HG03460 (cell line): ENCODE results near the gene FMN1.
"Not testable (repeated sequence)": the region's sequence is repeated elsewhere in the genome, so short reads cannot be mapped to it uniquely, and the experiment has no call there.

Experiments
- ATAC-seq: cut with Tn5 transposase; IDR thresholded peaks from one replicate; pipeline ENCODE4 v1.9.1; 2021; ENCODE audit not compliant: unreplicated experiment

Gene FMN1

DNA sequence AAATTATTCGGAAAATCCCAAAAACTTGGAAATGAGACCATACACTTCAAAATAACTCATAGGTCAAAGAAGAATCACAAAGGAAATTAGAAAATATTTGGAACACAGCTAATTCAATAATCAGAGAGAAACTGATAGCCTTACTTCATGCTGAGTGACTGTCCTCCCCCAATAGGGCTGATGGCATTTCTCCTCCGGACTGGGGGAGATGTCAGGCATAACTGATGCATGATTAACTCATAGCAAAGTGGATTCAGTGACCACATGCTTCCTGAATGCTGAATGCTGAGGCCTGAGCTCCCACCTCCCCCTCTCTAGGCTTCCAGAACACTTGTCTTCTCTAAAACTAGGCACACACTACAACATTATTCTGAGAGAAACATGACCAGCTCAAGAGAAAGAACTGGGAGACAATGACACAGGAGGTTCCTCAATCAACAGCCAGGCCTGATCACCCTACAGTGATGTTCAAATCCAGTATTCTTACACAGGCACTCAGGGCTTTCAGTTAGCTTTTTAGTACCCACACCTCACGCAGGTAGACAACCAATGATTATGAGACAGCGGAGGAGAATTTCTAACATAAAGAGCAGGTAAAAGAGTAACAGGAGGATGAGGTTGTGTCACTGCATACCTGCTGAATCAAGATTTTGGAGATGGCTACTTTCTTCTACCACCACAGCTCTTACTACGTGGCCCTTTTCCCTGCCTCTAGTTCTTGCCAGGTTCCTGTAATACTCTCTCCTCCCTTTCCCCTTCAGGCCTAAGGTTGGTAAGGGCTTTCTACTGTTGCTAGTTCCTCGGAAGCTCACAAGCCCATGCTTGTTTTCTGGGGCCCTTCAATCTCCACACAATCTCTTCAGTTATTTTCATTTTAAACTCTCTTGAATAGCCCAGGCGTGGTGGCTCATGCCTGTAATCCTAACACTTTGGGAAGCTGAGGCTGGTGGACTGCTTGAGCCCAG is 96.1 kb downstream of the FMN1 start:
- ATAC-seq = no peak

DNA sequence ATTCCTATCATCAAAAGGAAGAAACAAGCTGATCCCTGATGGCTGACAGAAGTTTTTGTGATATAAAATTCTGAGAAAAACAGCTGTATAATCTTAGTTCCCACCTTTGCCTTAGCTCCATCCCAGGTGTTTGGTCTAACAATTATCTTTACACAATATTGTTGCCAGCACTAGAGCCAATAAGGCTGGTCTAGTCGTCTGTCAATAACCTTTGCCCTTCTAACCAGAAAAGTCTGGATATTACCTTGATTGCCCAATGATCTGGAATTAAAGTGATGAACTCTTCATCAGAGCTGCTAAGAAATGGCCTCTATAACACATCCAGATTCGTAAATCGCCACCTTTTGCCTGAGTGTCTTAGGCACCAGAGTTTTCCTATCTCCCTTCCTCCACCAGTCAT is 98.4 kb downstream of the FMN1 start:
- no peak for ATAC-seq

DNA sequence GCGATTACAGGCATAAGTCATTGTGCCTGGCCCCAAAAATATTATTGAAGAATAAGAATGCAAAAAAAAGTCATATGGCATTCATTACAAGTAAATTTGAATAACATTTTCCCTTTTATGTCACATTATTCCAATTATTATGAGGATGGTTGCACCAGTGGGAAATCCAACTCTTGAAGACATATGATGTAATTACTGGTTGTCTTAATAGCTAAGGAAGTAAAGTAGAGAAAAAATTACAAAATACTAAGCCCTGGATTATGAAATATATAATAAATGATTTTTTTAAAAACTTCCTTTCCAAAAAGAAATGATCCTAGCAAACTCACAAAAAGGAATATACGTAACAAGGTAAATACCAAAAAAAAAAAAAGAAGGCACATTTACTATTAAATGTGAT is 98.9 kb downstream of the FMN1 start:
- ATAC-seq = no peak

DNA sequence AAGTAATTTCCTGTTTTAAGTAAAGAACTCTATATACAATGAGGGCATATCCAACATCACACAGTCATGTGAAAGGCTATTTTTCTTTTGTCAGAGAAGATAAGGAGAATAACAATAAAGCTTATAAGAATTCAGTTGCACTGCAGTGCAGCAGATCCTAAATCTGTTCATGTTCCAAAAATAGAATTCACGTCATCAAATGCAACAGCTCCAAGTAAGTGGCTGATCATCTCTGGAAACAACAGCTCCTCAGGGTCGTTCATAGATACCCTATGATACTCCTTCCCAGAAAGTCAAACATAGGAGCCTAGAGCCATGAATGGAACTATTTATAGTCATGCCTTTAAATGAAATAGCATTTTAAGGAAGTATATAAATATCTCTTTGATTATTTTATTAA is 100.2 kb downstream of the FMN1 start:
- ATAC-seq = no peak

DNA sequence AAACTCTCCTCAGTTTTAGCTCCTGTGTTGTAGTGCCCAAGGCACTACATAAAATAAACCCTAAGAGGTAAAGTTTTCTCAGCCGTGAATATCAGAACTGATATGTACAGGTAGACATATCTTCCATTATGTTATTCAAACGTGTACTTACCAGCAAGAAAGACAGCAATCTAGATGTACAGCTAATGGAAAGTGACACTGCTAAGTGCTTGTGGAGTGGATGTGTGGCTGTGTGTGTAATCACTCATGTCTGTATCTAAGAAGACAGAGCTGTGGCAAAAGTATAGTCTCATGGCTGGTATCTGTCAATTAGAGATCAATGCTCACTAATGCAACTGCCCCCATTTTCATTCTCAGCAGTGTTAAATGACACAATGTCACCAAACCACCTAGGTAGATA is 101.3 kb downstream of the FMN1 start:
- ATAC-seq = no peak

DNA sequence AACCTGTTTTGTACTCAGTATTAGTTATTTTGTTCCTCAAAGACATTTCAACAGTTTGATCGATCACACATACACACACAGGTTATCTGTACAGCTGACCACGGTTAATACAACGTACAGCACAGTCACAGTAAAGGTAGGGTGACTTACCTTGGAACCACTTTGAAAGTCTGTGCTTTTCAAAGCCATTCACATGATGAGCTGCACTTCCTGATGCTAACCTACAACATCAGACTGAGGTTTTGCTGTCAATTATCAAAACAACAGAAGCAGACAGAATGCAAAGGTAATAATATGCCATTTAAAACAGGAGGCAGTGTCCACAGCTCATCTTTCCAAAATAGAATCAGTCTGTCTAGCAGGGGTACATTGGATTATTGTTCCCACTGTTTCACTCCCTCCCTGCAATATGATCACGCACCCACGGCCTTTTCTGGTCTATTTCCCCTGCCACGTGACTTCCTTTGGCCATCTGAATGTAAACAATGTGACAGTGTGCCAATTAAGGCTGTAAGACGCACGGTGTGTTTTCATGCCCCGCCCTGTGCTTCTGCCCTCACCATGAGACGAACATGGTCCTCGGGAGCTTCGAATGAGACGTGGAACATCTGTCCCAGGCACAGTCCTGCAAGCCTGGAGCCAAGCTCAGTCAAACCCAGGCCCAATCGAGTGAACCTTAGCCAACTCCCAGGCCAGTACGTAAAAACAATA is 102.4 kb downstream of the FMN1 start:
- no peak for ATAC-seq

DNA sequence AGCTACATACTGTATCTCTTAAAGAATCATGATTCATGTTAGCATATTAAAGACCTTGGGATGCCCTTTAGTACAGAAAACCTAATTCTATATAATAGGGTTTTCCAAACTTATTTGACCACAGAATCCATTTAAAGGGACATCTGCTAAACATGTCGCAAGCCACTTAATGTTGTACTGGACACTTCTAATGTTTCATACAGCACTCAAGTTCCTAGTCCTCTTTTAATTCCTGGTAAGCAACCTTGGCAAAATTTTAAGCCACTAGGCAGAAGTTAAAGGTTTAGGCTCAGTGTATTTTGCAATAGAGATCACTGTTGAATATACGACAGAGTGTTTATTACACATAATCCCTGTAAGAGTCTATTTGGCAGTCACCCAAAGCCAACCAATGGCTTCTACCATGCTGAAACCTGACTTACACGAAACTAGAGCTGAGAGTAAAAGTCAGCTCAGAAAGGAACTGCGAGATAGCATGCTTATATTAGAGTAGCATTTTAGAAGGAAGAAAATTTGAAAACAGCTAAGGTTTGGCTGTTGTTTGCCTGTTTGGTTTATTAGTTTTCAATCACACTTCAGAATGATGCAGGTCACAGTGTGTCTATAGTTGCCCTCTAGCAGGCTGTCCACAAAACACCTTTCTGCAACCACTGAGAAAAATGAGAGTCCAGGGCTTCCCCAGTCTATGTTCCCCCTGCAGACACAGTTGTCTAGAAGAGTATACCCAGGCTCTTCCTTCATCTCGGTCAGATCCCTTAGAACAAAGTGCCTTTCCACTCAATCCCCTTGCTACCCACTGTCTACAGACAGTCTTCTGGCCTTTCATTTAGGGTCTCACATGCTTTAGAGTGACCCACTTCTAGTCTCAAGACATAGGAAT is 104.4 kb downstream of the FMN1 start:
- no peak for ATAC-seq

DNA sequence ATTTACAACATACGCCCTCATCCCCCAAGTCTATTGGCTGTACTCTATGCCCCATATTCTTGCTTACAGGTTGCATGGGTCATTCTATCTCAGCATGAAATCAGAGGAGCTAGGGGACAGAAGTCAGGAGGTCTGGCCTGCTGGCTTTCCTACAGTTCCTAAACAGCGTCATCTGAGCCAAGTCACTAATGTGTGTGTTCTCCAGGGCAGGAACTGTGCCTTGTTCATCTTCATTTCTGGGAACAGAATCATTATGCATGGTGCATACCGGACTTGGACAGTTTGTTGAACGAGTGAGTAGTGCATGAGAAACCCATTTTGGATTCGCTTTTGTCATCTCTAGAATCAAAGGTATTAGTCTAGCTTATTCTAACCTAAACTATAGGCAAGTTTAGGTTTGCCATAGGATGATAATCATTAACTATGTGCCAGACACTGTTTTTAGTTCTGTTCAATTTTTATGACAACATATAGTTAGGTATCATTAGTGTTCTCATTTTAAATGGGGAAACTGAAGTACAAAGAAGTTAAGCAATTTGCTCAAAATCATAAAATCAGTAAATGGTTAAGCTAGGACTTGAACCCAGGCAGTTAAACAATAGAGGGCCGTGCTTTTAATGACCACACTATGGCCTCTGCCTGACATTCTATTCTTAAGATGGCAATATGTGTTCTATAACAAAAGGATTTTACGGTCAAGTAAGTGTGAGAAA is 105.2 kb downstream of the FMN1 start:
- ATAC-seq = no peak

DNA sequence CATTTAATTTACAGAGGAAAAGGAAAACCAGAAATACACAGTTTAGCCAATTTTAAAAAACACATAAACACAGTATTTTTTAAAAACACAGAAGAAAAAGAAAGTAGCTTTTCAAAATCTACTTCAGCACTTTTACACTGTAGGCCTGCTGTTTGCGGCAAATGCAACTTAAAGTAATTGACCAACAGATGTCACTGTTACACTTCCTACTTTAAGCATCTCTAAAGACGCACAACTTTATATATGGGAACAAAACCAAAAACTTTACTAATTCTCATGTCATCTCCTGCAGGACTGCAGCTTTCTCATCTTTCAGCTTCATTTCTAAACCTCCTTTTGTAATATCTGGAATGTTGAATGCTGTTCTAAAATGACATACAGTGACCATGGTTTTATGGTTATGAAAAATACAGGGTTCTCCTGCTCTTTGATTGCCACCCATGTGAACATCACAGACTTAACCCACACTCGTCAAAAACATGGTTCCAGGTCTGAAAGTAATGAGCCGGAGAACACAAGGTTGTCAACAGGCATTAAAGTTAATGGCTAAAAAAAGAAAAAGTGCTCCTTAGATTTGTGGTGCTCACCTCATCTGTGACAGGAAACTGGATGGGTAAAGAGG is 107.9 kb downstream of the FMN1 start:
- ATAC-seq = no peak

DNA sequence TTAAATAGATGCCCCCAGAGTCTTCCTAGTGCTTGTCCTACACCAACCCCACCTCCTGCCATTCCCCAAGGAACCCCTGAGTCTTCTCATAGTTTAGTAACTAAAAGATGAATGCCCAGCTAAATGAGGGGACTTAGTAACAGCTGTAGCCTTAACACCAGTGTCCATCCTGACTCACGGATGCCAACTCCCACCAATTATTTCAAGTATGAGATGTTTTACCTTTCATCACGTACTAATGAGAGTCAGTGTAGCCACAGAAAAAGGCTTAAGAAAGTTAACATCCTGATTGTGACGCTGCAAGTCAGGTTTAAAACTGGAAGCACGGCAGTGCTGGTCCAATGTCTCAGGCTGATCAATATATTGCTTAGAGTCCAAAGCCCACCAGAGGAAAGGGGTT is 109.9 kb downstream of the FMN1 start:
- ATAC-seq = no peak

DNA sequence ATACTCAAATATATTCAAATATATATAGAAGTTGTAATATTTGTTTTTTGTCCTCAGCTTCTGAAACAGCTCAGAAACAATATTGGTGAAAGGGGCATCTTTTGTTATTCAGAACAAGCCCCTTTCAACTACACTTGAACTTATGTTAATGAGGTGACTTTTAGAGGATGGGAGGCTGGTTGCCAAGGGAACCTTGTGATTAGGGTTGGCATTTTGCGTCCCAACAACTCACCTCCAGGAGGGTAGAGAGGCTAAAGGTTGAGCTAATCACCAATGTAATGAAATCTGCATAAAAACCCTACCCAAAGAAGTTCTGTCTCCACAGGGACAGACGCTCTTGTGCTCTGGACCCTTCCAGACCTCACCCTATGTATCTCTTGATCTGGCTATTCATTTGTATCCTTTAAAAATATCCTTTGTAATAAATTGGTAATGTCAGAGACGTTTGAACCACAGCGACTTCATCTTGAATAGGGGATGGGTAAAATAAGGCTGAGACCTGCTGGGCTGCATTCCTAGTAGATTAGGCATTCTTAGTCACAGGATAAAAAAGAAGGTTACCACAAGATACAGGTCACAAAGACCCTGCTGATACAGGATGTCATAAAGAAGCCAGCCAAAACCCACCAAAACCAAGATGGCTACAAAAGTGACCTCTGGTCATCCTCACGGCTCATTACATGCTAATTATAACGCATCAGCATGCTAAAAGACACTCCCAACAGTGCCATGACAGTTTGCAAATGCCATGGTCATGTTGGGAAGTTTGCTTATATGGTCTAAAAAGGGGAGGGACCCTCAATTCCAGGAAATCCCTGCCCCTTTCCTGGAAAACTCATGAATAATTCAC is 111.1 kb downstream of the FMN1 start:
- no peak for ATAC-seq

DNA sequence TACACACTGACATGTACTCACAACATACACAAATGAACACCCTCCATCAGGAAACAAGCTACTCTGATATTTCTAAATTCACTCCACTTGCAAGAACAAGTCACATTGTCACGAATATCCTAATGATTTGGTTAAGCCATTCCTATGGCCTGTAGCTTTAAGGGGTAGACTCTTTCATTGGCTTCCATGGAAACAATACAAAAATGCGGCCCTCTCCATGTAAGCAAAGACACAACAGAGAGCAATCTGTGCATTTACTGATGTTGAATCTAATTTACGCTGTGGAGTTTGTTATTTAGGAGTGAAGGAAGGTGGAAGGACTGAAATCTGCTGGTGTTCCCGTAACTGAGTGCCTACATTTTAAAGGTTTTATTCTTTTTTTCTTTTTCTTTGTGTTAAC is 114.5 kb downstream of the FMN1 start:
- ATAC-seq = no peak

DNA sequence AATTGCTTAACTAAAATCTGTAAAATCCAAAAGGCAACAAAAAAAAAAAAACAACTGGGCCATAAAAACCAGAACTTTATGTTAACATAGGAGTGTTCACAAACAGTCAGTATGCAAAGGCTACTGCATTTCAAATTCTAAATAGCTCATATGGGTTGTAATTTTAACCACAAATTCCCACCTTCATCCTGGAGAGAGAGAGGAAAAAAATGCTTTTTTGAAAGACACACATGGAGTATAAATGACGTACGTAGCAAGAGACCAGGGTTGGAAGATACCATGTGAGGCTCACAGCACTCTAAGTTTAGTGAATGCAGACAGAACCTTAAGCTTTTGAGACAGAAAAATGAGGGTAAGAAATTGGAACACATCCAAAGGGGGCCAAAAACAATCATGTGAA is 115.9 kb downstream of the FMN1 start:
- no peak for ATAC-seq

DNA sequence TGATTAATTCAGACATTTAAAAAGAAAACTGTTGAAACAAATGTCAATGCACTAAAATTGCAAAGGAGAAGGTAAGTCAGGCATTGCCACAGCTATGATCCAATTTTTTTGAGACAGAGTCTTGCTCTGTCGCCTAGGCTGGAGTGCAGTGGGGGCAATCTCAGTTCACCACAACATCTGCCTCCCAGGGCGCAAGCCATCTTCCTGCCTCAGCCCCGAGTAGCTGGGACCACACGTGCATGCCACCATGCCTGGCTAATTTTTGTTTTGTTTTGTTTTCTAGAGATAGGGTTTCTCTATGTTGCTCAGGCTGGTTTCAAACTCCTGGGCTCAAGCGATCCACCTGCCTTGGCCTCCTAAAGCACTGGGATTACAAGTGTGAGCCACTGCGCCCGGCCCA is 117.6 kb downstream of the FMN1 start:
- ATAC-seq = no peak

DNA sequence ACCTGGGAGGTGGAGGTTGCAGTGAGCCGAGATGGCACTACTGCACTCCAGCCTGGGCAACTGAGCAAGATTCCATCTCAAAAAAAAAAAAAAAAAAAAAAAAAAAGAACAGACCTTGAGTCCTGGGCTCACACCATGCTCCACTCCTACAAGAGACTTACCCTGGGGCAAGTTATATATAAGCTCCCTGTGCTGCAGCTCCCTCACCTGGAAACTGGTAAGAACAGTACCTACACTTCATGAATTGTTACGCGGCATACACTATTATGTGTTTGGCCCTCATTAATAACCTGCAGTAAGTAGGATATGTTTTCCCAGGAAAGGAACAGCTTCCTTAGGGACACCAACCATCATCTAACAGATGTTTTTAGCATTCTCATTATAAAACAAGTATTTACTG is 119.6 kb downstream of the FMN1 start:
- ATAC-seq = no peak

DNA sequence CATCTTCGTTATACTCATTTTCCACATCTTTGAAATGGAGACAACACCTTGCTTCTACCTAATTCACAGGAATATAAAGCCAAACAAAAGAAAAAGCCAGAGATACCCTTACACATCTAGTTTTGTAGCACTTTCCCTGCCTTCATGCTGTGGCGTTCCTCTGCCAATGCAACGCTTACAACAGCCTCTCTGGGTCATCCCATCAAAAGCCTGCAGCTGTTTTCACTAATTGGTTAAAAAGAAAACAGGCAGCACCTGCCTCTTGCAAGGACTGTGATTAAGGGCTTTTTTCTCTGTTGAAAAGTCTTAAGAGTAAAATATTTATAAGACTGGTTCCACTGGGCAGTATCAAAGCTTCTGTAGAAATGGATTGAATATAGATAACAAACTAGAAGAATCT is 120.3 kb downstream of the FMN1 start:
- ATAC-seq = no peak

DNA sequence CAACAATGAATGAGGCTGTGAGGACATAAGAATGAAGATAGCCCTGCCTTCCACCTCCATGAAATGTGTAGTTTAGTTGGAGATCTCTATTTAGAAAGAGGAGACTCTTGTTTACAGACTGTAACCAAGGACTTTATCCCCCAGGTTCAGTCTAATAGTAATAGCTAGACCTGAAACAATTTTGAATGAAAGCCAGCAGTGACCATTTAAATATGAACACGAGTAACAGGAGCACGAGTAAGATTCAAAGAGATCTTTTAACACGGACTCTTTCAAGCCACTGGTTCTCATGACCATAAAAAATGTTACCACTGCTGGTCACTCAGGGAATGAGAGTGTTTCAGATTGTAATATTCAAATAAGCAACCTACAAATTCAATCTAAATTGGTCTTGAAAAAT is 123.1 kb downstream of the FMN1 start:
- no peak for ATAC-seq

DNA sequence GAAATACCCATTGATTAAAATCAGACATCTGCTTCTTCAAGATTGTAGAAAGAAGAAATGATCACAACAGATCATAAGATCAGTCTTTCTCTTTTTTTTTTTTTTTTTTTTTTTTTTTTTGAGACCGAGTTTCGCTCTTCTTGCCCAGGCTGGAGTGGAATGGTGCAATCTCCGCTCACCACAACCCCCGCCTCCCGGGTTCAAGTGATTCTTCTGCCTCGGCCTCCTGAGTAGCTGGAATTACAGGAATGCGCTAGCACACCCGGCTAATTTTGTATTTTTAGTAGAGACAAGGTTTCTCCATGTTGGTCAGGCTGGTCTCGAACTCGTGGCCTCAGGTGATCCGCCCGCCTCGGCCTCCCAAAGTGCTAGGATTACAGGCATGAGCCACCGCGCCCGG is 124.6 kb downstream of the FMN1 start:
- not testable (repeated sequence) for ATAC-seq

DNA sequence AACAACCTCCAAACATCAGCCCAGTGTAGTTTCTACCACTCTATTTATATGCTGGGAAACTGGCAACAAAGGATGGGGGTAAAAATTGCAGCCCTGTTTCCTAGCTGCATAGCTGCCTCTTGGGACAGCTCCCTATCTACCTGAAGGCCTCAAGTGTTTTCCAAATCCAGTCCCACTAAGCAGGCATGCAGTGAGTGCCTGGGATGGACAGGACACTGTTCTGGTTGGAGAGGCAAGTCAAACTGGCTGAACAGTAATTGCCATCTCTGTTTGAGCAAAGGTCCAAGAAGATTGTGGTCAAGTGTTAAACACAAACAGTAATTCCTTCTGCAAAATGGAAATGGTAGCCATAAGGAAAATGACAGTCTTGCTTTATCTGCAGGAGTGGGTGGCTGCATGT is 125.4 kb downstream of the FMN1 start:
- no peak for ATAC-seq
